K562 (cell line): ENCODE measurements around the gene SETSIP. TPM values are rescaled to one million over a fixed set of nuclear protein-coding genes. Genes with fewer than 3 reads are reported as not detected.

Source experiments
- ATAC-seq: fragments of 200-7000 bp; cut with Tn5 transposase; 3 replicates; pipeline ENCODE4 v1.9.1; 2020; ENCODE audit warnings: moderate library complexity
- BruUV-seq: library from RNA; stranded (reverse); fragments of 400-500 nt; replicated peaks from 2 replicates; lab custom pipeline; 2021; lab: Mats Ljungman, UMichigan
- CTCF ChIA-PET: fragments of 300-600 bp; formaldehyde crosslinking; extraction: SDS; loops from one replicate; lab custom pipeline; 2021; ENCODE audit warnings: low intra/inter-chr PET ratio; lab: Yijun Ruan, JAX
- POLR2A ChIA-PET: fragments of 300-600, 350-650 bp; sonication (Branson Sonifier 250); formaldehyde crosslinking; extraction: SDS; loops from one replicate; lab custom pipeline; 2021; ENCODE audit warnings: antibody characterized with exemption, inconsistent platforms; lab: Yijun Ruan, JAX
- DNase-seq, 4 experiments: peaks; one replicate each; pipeline versions ENCODE4 v3.0.0 to v3.0.0-alpha.2; 2011 to 2018; ENCODE audit warnings: low spot score in 3 of 4, mixed read lengths in 3 of 4; ENCODE audit errors: extremely low read depth in 1 of 4
- FAIRE-seq: peaks from 2 replicates; lab custom pipeline; 2011; peaks lifted over from hg19 to GRCh38; lab: Jason Lieb, UNC
- H2AFZ ChIP-seq: 2 replicates; pipeline ENCODE4 v1.6.0; 2011; ENCODE audit warnings: low read depth, low read length, control low read depth, inconsistent platforms
- H3K27ac ChIP-seq: fragments of 200-600 bp; 3 replicates; pipeline ENCODE4 v1.8.0; 2011; ENCODE audit warnings: low read depth, mild to moderate bottlenecking, control low read depth, inconsistent platforms, low read length, moderate library complexity, mixed read lengths; ENCODE audit errors: extremely low read depth
- H3K27me3 ChIP-seq, 2 experiments: fragments of 300-600 bp in 1 of 2; 2 replicates in 1 of 2; 3 replicates in 1 of 2; pipeline versions ENCODE4 v1.6.0 to v1.8.0; 2011; ENCODE audit warnings: inconsistent platforms in 2 of 2, low read length in 2 of 2, mild to moderate bottlenecking in 1 of 2, mixed read lengths in 1 of 2, moderate library complexity in 1 of 2; ENCODE audit not compliant: control insufficient read depth in 2 of 2, insufficient read depth in 2 of 2
- H3K36me3 ChIP-seq: fragments of 300-600 bp; 3 replicates; pipeline ENCODE4 v1.8.0; 2011; ENCODE audit warnings: mild to moderate bottlenecking, low read length, inconsistent platforms; ENCODE audit not compliant: control insufficient read depth, insufficient read depth
- H3K4me1 ChIP-seq, 2 experiments: fragments of 200-600 bp in 1 of 2; replicated peaks in 1 of 2; 2 replicates in 1 of 2; 3 replicates in 1 of 2; pipeline versions ENCODE4 v1.5.1 to v1.8.0; 2011; ENCODE audit warnings: inconsistent platforms in 2 of 2, low read length in 2 of 2, mild to moderate bottlenecking in 1 of 2, mixed read lengths in 1 of 2, moderate library complexity in 1 of 2; ENCODE audit not compliant: control insufficient read depth in 2 of 2, insufficient read depth in 2 of 2
- H3K4me2 ChIP-seq: 2 replicates; pipeline ENCODE4 v1.6.1; 2011; ENCODE audit warnings: low read length, control low read depth, inconsistent platforms, mixed read lengths; ENCODE audit not compliant: insufficient read depth
- H3K4me3 ChIP-seq: fragments of 200-600 bp; sonication (generic), shearing (Covaris generic); 2 replicates; pipeline ENCODE4 v1.5.1; 2016; ENCODE audit warnings: control low read depth, inconsistent platforms
- H3K79me2 ChIP-seq: fragments of 200-600 bp; 3 replicates; pipeline ENCODE4 v1.8.0; 2011; ENCODE audit warnings: low read length, inconsistent platforms; ENCODE audit not compliant: control insufficient read depth, insufficient read depth
- H3K9ac ChIP-seq, 2 experiments: 2 replicates each; pipeline versions ENCODE4 v1.6.0 to v1.6.1; 2011; ENCODE audit warnings: low read depth in 2 of 2, low read length in 2 of 2, control low read depth in 1 of 2, inconsistent platforms in 1 of 2, mild to moderate bottlenecking in 1 of 2, mixed read lengths in 1 of 2; ENCODE audit not compliant: insufficient read depth in 1 of 2
- H3K9me1 ChIP-seq: one replicate; pipeline ENCODE4 v1.6.0; 2011; ENCODE audit warnings: inconsistent platforms, mild to moderate bottlenecking, low read length, moderate library complexity; ENCODE audit not compliant: control insufficient read depth, insufficient read depth
- H3K9me3 ChIP-seq: replicated peaks from 2 replicates; pipeline ENCODE4 v1.5.1; 2011; ENCODE audit warnings: low read depth, low read length, inconsistent platforms; ENCODE audit not compliant: control insufficient read depth, insufficient read depth
- H4K20me1 ChIP-seq: replicated peaks from 2 replicates; pipeline ENCODE4 v1.6.1; 2011; ENCODE audit warnings: low read length, inconsistent platforms, mixed read lengths; ENCODE audit not compliant: control insufficient read depth, insufficient read depth
- ARHGAP35 ChIP-seq: fragments of 450-650 bp; IDR thresholded peaks from 2 replicates; pipeline ENCODE4 v1.6.1; 2018; ENCODE audit not compliant: partially characterized antibody
- CBX1 ChIP-seq: sonication (generic); IDR thresholded peaks from 2 replicates; pipeline ENCODE4 v1.6.1; 2016; ENCODE audit warnings: antibody characterized with exemption, low read depth, mild to moderate bottlenecking
- HDAC3 ChIP-seq: fragments of 450-650 bp; IDR thresholded peaks from 2 replicates; pipeline ENCODE4 v1.6.1; 2018; ENCODE audit warnings: borderline replicate concordance, mild to moderate bottlenecking, moderate library complexity; ENCODE audit not compliant: partially characterized antibody
- HDAC8 ChIP-seq: fragments of 450-650 bp; IDR thresholded peaks from 2 replicates; pipeline ENCODE4 v1.6.1; 2016; ENCODE audit warnings: mild to moderate bottlenecking, missing genetic modification characterization, moderate library complexity, missing compliant biosample characterization
- PYGO2 ChIP-seq: fragments of 450-650 bp; IDR thresholded peaks from 2 replicates; pipeline ENCODE4 v1.6.1; 2016; ENCODE audit warnings: mild to moderate bottlenecking, missing genetic modification characterization, moderate library complexity, missing compliant biosample characterization
- RAD51 ChIP-seq: fragments of 450-650 bp; IDR thresholded peaks from 2 replicates; pipeline ENCODE4 v1.7.1; 2016; ENCODE audit warnings: low read depth, mild to moderate bottlenecking, borderline replicate concordance
- RCOR1 ChIP-seq, 2 experiments: IDR thresholded peaks; 2 replicates each; pipeline ENCODE4 v1.6.1; 2012; ENCODE audit warnings: low read depth in 2 of 2, low read length in 2 of 2, borderline replicate concordance in 1 of 2, improper control_type of control experiment in 1 of 2
- ZFP36 ChIP-seq: fragments of 150-350 bp; IDR thresholded peaks from 2 replicates; pipeline ENCODE4 v1.6.1; 2018; ENCODE audit warnings: low read length, low read depth; ENCODE audit not compliant: partially characterized antibody
- ZNF696 ChIP-seq: fragments of 250-450 bp; sonication (Bioruptor Pico); conservative IDR thresholded peaks from 2 replicates; pipeline ENCODE4 v1.4.0; 2020; ENCODE audit warnings: mild to moderate bottlenecking, moderate library complexity
- ZNF778 ChIP-seq: fragments of 450-650 bp; formaldehyde crosslinking; IDR thresholded peaks from 2 replicates; pipeline ENCODE4 v1.4.0; 2020; ENCODE audit warnings: mild to moderate bottlenecking, moderate library complexity
- WGBS: fragments of 100-300 bp; shearing (Covaris generic); methylation state at CpG from one replicate; pipeline ENCODE4 v1.1.6; 2016; ENCODE audit warnings: low coverage, mixed read lengths; ENCODE audit not compliant: insufficient coverage; ENCODE audit errors: missing lambda C conversion rate; 5-methylcytosine and 5-hydroxymethylcytosine counted together
- in situ Hi-C: fragments of 300-500 bp; cut with MboI; formaldehyde crosslinking; loops from 4 replicates; pipeline ENCODE4 v1.15.0; 2018; ENCODE audit warnings: inconsistent platforms, mixed read lengths
- intact Hi-C: fragments of 100-400 bp; cut with micrococcal nuclease; formaldehyde crosslinking; loops from 2 replicates; pipeline ENCODE4 v1.14.2; 2022
- polyA plus RNA-seq, 8 experiments: library from polyadenylated mRNA; depleted of rRNA in 4 of 8; stranded (reverse) in 5 of 8; unstranded in 3 of 8; fragments of >200 nt; fragmentation: Nextera tagmentation in 2 of 8; fragmentation: Illumina TruSeq in 1 of 8; extraction: Ambion mirVana in 2 of 8; extraction: Trizol in 1 of 8; gene quantifications; 2 replicates each; pipeline versions ENCODE4 v1.2.1 to v1.2.3, GENCODE V29; 2011 to 2014; ENCODE audit warnings: inconsistent platforms in 1 of 8, missing spikeins in 1 of 8
- total RNA-seq, 7 experiments: library from RNA; depleted of rRNA in 6 of 7; stranded (reverse); fragments of >200 nt in 6 of 7; fragmentation: Illumina TruSeq in 2 of 7; extraction: Trizol in 2 of 7; gene quantifications; 2 replicates each; pipeline versions ENCODE4 v1.2.1 to v1.2.3, GENCODE V29; 2011 to 2021; ENCODE audit warnings: low replicate concordance in 1 of 7
- TF ChIP-seq, protein P1 (sequence below): fragments of 450-650 bp; formaldehyde crosslinking; IDR thresholded peaks from 2 replicates; pipeline ENCODE4 v1.4.0; 2020; ENCODE audit warnings: mild to moderate bottlenecking

The SETSIP gene
- total and polyA plus RNA-seq, 9 of the 15 experiments (the other 6 are each of a cell fraction or from before 2014, with no cell fraction given): 0.22 to 0.43 TPM; not detected in 7

DNA sequence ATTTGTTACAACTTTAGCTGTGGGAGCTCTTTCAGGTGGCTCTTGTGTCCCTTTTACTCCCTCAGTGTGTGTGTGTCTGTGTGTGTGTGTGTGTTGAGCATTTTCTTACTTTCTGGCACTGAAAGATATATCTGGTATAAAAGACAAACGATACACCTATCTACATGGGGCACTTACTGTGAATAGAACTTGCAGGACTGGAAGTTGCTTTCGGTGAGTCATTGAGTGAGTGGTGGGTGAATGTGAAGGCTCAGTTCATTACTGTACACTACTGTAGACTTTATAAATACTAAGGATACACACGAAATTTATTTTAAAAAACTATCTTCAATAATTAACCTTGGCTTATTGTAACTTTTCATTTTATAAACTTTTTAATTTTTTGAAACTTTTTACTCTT lies 43.6 kb upstream of the SETSIP start:
- no peaks in the 10 kb centered on the region for H3K27me3 ChIP-seq
- FAIRE-seq: no peak

More for the DNA sequence above, 43.6 kb upstream of the SETSIP start:
- Histone ChIP-seq H3K4me1 (no peaks in the 10 kb centered on the region), H3K9me1 (no peaks in the 10 kb centered on the region), H3K27ac (no peak overlapping the region), H3K4me3 (no peak overlapping the region), H3K79me2 (no peaks in the 10 kb centered on the region), H2AFZ (no peak overlapping the region), H3K4me2 (no peak overlapping the region), H3K36me3 (no peaks in the 10 kb centered on the region), H3K9ac (no peak overlapping the region), H3K9me3 (no peaks in the 10 kb centered on the region), H4K20me1 (no peaks in the 10 kb centered on the region)
- WGBS: 22% methylated on average over 3 of the region's 3 CpGs
- ATAC-seq: no peak
- POLR2A ChIA-PET: interaction anchor here (1.2 to 2.0 kb wide), 2 partner anchors 8 to 38 kb away, joined by 4 read pairs; no protein-coding TSS in a partner anchor
- CTCF ChIA-PET: no interaction called here
- DNase-seq: peak in 1 of 4 experiments; percentile 8
- in situ Hi-C loops: no loop called here
- TF ChIP-seq HDAC3 (no peak), ZNF778 (CRISPR knock-in tag) (no peak), ZNF696 (no peak), HDAC8 (no peak), ARHGAP35 (no peak), PYGO2 (tag) (no peak), RCOR1 (IDR thresholded peaks at IDR 0.05; ENCODE audit: borderline replicate concordance in 1 of 2, low read depth in 2 of 2, low read length in 2 of 2) (no peak), RAD51 (no peak), CBX1 (no peak), ZFP36 (no peak)
- TF ChIP-seq, protein P1, sequence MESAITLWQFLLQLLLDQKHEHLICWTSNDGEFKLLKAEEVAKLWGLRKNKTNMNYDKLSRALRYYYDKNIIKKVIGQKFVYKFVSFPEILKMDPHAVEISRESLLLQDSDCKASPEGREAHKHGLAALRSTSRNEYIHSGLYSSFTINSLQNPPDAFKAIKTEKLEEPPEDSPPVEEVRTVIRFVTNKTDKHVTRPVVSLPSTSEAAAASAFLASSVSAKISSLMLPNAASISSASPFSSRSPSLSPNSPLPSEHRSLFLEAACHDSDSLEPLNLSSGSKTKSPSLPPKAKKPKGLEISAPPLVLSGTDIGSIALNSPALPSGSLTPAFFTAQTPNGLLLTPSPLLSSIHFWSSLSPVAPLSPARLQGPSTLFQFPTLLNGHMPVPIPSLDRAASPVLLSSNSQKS (CRISPR knock-in tag): no peak
- no TSS peak for BruUV-seq
- intact Hi-C loops: no loop called here
